GM18870 (cell line): ENCODE results near the gene HIP1.
"Not testable (repeated sequence)": the region's sequence is repeated elsewhere in the genome, so short reads cannot be mapped to it uniquely, and the experiment has no call there.

ENCODE experiments used
- ATAC-seq: cut with Tn5 transposase; IDR thresholded peaks from one replicate; pipeline ENCODE4 v1.9.1; 2021; ENCODE audit warnings: moderate library complexity; ENCODE audit not compliant: unreplicated experiment

HIP1 gene

DNA sequence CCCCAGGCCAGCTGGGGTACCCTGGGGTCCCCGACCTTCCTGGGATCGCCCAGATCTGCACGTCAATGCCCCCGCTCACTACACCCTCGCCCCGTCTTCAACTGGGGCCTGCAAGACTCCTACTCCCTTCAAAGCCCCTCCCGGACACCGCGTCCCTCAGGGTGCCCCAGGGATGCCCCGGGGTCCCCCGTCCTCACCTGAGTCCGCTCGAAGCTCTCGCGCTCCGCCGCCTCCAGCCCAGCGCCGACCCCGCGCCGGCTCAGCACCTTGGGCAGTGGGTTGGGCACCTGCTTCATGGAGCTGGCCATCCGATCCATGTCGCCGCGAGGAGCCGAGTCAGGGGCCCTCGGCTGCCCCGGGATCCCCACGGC lies at the start of gene HIP1:
Gene HIP1 (minus strand): TSS at position 338 of the 371 bp plus-strand sequence. CDS start 21 bp downstream, at position 317.
- peak; percentile 18 for ATAC-seq

DNA sequence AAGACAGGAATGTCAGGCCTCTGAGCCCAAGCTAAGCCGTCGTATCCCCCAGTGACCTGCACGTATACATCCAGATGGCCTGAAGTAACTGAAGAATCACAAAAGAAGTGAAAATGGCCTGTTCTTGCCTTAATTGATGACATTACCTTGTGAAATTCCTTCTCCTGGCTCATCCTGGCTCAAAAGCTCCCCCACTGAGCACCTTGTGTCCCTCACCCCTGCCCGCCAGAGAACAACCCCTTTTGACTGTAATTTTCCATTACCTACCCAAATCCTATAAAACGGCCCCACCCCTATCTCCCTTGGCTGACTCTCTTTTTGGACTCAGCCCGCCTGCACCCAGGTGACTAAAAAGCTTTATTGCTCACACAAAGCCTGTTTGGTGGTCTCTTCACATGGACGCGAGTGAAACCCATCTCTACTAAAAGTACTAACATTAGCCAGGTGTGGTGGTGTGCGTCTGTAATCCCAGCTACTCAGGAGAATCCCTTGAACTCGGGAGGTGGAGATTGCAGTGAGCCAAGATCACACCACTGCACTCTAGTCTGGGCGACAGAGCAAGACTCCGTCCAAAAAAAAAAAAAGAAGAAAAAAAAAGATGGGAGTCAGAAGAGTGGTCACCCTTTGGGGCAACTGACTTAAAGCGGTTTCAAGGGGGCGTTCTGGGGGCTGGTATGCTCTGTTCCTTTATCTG lies 49.6 kb upstream of the HIP1 start:
- not testable (repeated sequence) for ATAC-seq

DNA sequence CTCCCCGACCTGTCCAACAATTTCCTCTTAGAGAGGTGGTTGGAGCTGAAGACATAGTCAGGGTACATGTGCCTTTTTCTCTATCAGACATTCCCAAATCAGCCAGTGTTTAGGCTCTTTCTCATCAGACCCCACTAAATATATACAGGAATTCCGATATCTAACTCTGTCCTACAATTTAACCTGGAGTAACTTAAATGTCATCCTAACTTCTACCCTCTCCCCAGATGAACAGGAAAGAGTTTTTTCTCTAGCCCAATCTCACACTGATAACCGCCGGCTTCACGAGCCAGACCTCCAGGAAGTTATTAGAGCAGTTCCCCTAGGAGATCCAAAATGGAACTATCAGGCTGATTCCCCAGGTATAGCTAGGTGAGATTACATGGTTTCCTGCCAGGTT lies 44.3 kb upstream of the HIP1 start:
- ATAC-seq: not testable (repeated sequence)

DNA sequence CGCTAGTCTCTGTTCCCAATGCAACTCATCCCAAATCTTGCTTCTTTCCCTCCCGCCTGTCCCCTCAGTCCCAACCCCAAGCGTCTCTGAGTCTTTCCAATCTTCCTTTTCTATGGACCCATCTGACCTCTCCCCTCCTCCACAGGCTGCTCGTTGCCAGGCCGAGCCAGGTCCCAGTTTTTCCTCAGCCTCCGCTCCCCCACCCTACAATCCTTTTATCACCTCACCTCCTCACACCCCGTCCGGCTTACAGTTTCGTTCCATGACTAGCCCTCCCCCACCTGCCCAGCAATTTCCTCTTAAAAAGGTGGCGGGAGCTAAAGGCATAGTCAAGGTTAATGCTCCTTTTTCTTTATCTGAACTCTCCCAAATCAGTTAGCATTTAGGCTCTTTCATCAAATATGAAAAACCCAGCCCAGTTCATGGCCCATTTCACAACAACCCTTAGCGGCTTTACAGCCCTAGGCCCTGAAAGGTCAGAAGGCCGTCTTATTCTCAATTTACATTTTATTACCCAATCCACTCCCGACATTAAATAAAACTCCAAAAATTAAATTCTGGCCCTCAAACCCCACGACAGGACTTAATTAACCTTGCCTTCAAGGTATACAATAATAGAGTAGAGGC lies 42.0 kb upstream of the HIP1 start:
- ATAC-seq: not testable (repeated sequence)

DNA sequence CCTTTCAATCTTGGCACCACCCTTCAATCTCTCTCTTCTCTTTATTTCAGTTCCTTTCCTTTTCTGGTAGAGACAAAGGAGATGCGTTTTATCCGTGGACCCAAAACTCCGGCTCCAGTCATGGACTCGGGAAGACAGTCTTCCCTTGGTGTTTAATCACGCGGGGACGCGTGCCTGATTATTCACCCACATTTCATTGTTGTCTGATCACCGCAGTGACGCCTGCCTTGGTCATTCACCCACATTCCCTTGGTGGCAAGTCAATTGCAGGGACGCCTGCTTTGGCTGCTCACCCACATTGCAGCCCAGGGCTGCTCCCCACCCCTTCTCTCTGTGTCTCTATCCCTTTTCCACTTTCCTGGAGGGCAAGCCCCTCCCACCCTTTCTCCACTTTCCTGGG lies 40.8 kb upstream of the HIP1 start:
- not testable (repeated sequence) for ATAC-seq

DNA sequence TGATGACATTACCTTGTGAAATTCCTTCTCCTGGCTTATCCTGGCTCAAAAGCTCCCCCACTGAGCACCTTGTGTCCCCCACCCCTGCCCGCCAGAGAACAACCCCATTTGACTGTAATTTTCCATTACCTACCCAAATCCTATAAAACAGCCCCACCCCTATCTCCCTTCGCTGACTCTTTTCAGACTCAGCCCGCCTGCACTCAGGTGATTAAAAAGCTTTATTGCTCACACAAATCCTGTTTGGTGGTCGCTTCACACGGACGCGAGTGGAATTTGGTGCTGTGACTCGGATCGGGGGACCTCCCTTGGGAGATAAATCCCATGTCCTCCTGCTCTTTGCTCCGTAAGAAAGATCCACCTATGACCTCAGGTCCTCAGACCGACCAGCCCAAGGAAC lies 40.3 kb upstream of the HIP1 start:
- ATAC-seq: not testable (repeated sequence)

DNA sequence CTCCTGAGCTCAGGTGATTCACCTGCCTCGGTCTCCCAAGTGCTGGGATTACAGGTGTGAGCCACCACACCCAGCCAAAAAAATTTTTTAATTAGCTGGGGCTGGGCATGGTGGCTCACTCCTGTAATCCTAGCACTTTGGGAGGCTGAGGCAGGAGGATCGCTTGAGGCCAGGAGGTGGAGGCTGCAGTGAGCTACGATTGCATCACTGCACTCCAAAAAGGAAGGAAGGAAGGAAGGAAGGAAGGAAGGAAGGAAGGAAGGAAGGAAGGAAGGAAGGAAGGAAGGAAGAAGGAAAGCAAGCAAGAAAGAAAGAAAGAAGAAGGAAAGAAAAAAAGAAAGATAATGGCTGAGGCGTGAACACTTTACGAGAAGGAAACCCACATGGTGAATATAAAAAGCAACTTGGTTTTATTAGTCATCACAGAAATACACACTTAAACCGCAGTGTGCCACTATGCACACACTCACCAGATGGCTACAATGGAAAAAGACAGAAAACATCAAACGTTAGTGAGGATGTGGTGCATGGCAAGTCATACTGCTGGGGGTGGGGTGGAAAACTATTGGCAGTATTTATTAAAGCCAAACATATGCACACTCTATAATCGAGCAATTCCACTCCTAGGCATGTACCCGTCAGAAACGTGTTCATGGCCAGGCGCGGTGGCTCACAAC lies 37.7 kb upstream of the HIP1 start:
- ATAC-seq: no peak

DNA sequence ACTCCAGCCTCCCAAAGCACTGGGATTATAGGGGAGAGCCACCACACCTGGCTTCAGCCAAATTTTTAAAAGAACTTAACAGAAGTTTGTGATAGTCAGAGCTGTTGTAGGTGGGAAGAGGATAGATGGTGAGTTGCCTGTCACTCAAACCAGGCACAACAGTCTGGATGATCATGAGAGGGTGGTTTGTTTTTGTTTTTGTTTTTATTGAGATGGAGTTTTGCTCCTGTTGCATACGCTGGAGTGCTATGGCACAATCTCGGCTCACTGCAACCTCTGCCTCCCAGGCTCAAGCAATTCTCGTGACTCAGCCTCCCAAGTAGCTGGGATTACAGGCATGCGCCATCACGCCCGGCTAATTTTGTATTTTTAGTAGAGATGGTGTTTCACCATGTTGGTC lies 35.2 kb upstream of the HIP1 start:
- ATAC-seq: not testable (repeated sequence)

DNA sequence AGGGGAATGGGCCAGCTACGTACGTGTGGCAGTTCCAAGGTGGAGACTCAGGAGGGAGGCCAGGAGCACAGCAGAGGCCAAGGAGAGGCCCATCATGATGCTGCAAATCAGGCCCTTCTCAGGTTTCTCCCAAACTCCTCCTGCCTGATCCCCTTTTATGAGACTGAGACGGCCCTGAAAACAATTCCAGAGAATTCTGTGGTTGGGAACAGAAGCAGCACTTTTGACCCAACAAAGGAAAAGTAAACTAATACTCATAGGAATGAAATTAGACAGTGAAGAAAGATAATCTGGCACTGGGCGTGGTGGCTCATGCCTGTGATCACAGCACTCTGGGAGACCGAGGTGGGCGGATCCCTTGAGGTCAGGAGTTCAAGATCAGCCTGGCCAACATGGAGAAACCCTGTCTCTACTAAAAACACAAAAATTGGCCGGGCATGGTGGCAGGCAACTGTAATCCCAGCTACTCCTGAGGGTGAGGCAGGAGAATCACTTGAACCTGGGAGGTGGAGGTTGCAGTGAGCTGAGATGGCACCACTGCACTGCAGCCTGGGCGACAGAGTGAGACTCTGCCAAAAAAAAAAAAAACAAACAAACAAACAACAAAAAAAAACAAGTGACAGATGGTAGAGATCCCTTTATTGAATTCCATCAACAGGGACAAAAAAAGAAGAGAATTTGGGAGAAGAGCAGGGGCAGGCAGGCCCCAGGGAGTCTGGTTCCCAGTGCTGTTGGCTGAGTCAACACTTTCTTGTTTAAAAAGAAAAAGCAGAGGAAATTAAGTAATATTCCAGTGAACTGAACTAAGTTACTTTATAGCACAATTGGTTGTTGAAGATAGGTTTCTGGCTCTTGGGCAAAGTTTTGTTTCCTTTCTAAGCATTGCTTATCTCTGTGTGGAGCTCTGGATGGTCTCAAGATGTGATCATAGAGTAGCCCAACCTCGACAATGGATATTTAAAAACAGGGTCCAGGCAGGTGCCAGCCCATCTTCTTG lies 33.6 kb upstream of the HIP1 start, which contains the start of gene CCL26:
Gene CCL26 (minus strand): TSS at position 131 of the 997 bp plus-strand sequence. CDS start 35 bp downstream, at position 96.
- ATAC-seq: no peak

DNA sequence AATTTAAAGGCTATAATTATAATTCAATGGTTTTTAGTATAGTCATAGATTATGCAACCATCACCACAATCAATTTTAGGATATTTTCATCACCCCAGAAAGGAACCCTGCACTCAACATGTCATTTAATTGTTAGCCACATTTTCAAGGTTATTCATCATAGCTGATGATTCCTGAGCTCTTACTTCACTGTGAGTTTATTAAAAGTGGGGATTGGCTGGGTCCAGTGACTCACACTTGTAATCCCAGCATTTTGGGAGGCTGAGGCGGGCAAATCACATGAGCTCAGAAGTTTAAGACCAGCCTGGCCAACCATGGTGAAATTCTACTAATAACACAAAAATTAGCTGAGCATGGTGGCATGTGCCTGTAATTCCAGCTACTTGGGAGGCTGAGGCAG lies 32.5 kb upstream of the HIP1 start:
- ATAC-seq: no peak

DNA sequence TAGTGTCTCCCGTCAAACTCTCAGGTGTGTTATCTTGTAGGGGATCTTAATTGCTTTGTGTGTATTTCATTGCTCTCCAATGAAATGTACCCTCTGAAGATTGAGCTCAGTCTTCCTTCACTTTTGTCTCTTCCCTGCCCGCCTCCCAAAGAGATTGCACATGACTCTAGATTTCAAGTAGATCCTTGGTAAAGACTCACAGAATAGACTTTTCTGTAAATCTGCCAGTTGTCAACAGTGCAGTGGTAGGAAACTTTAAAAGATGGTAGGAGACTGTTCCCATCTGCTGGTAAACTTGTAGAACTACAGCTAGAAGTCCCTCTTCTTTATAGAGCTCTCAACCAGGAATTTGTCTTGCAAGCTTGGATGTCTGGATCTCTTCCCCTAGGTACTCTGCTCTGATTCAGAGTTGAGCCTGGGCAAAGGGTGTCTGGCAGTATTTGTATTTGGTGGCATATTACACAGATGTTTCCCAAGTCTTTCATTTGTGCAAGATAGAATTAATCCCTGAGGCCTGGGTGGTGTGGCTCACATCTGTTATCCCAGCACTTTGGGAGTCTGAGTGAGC lies 23.7 kb upstream of the HIP1 start:
- no peak for ATAC-seq

DNA sequence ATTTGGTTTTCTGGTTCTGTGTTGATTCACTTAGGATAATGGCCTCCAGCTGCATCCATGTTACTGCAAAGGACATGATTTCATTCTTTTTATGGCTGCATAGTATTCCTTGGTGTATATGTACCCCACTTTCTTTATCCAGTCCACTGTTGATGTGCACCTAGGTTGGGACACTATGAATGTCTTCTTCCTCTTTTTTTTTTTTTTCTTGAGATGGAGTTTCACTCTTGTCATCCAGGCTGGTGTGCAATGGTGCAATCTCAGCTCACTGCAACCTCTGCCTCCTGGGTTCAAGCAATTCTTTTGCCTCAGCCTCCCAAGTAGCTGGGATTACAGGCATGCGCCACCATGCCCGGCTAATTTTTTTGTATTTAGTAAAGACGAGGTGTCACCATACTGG lies 23.1 kb upstream of the HIP1 start:
- ATAC-seq: not testable (repeated sequence)

DNA sequence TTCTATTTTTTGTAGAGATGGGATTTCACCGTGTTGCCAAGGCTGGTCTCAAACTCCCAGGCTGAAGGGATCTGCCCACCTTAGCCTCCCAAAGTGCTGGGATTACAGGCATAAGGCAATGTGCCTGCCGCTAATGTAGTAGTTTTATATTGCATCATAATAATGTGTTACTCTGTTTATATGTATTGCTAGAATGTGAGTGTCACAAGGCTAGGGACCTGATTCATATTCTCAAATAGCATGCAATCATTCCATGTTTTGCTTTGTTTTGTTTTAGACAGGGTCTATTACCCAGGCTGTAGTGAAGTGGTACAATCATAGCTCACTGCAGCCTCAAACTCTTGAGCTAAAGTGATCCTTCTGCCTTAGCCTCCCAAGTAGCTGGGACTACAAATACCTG lies 19.8 kb upstream of the HIP1 start:
- no peak for ATAC-seq

DNA sequence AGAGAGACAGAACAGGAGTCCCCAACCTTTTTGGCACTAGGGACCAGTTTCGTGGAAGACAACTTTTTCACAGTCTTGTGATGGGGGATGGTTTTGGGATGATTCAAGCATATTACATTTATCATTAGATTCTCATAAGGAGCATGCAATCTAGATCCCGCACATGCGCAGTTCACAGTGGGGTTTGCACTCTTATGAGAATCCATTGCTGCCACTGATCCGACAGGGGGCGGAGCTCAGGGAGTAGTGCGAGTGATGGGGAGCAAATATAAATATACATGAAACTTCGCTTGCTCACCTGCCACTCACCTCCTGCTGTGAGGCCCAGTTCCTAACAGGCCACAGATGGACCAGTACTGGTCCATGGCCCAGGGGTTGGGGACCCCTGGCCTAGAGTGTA lies 19.1 kb upstream of the HIP1 start:
- no peak for ATAC-seq

DNA sequence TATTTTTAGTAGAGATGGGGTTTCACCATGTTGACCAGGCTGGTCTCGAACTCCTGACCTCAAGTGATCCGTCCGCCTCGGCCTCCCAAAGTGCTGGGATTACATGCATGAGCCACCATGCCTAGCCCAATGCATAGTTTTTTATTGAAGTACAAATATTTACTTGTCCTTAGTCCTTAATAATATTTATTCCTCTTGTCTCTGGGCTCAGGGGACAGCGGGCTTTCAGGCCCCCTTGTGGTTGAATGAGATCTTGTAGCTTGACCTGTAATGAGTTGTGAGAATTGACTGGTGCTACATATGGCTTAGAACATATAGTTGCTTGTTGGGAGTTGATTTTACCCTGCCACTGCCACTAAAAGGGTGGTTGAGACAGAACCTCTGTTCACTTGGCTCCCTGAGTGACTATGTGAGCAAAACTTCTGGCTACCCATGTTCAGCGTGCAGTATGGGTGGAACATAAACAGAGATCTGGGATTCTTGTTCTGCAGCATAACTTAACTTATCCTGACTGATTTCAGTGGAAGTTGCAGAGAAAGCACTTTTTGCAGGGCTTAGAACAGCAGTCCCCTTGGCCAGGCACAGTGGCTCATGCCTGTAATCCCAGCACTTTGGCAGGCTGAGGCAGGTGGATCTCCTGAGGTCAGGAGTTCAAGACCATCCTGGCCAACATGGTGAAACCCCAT lies 18.4 kb upstream of the HIP1 start:
- no peak for ATAC-seq

DNA sequence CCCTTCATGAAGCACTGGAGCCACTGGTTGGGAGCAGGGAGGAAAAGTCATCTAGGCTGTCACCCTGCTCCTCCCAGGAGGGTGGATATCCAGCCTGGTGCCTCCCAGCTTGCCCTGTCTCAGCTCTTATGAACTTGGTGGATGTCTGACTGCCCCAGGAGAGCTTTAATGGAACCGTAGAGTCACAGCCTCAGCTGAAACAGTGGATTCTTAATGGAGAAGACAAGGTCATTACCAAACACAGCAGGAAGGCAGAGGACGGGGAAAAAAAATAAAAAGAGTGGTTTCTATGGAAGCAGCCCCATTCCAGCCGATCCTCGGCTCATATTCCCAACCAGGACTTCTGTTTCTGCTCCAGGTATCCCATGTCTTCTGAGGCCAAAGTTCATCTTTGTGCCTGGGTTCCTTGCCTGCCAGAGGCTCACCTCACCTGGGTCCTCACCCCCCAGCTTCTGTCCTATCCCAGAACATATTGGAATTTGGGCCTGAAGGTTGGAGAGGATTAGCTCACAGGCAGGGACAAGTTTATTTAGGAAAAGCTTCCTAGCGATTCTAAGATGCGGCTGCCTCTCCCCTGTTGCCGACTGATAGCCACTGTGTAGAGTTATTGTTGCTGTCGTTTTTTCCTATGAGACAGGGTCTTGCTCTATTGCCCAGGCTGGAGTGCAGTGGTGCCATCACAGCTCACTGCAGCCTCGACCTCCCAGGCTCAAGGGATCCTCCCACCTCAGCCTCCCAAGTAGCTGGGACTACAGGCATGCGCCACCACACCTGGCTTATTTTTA lies 17.7 kb upstream of the HIP1 start:
- no peak for ATAC-seq

DNA sequence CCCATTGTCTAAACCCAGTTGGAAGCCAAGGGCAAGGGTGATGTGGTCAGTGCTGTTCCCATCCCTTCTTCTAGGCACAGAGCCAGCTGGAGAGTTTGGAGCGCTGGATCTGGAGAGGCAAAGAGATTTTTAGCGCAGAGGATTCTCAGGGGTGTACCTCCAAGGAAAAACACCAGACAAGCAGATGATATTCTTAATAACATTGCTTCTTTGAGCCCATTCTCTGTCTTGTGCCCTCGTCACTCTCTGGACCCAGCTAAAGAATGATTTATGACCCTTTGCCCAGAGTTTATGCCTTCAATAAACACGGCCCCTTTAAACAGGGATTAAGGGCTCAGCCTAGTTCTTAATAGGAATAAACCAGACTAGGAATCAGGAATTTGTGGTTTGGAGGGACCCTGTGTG lies 4.7 kb upstream of the HIP1 start:
- ATAC-seq: no peak

DNA sequence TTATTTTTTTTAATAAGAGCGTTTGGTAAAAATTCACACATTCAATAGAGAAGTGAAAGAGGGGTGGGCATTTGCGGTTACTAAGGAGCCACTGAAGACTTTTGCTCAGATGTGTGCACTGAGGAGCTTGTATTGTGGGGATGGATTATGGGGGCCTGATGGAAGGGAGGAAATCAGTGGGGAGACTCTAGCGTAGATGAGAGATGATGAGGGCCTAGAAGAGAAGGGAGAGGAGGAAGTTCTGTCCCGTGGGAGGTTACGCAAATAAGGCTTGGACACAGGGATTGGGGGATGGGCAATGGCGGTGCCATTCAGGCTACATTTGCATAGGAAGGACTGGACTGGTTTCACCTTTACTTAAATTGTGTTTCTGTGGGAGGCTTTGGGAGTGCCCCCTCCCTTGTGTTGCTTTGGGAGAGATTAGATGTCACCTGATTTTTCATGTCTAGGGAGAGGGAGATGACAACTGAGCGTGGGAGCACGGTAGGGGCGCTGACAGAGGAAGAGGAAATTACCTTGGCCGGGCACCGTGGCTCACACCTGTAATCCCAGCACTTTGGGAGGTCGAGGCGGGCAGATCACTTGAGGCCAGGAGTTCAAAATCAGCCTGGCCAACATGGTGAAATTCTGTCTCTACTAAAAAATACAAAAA lies 2.2 kb upstream of the HIP1 start:
- no peak for ATAC-seq
